Ovary (tissue), 3 donors: ENCODE results near the gene TMEM271.

ENCODE experiments used
- CTCF ChIP-seq, 3 donors: fragments of 450-650 bp in 2 of 3; fragments of 200-600 bp in 1 of 3; IDR thresholded peaks; one replicate each; pipeline versions ENCODE4 v1.5.1 to v1.8.0; 2016 to 2022; ENCODE audit warnings: antibody characterized with exemption in 3 of 3, mild to moderate bottlenecking in 1 of 3
- POLR2A ChIP-seq: fragments of 450-650 bp; IDR thresholded peaks from one replicate; pipeline ENCODE4 v1.6.1; 2017; ENCODE audit warnings: antibody characterized with exemption, mild to moderate bottlenecking, moderate library complexity
- donor health status: DM: no; HTN: no; CAD: no.

- TF ChIP-seq CTCF (IDR thresholded peaks at IDR 0.05) (no peak), POLR2A (no peak)
Measured at GRCh38 chr4:531076-531475, 45.0 kb downstream of the TMEM271 start.
